ENCODE data around the gene GSTK1.
"Not testable (repeated sequence)": the region's sequence is repeated elsewhere in the genome, so short reads cannot be mapped to it uniquely, and the experiment has no call there.

GSTK1 gene

GRCh38 chr7:143263266-143264195 lies at the start of gene GSTK1:
Gene GSTK1, plus strand, starts transcription at chr7:143263441. Its CDS starts 73 bp downstream, at chr7:143263514.
- peak within 1 kb of the TSS; percentile 96 for H3K4me3 ChIP-seq (ENCODE audit: low read depth, low read length)
- peaks cover 3% of the 10 kb centered on the region; the same call in 1 of the 2 replicates for H3K36me3 ChIP-seq (ENCODE audit: insufficient read depth, low read length)
- no peaks in the 10 kb centered on the region for H3K27me3 ChIP-seq (ENCODE audit: insufficient read depth, low read length)
- peak within 1 kb of the TSS; percentile 25; the same call in 1 of the 2 replicates for H3K27ac ChIP-seq (ENCODE audit: low read depth, low read length)
- peaks cover 14% of the 10 kb centered on the region for H3K79me2 ChIP-seq (ENCODE audit: control insufficient read depth, insufficient read depth, low read length, unreplicated experiment)
- H3K4me1 ChIP-seq (ENCODE audit: control insufficient read depth, insufficient read depth, low read length, unreplicated experiment): peaks cover 15% of the 10 kb centered on the region
- H2AFZ ChIP-seq (ENCODE audit: low read length, unreplicated experiment): peak within 1 kb of the TSS; percentile 99

- H3K4me3 ChIP-seq (ENCODE audit: low read depth, low read length); H3K27ac ChIP-seq (ENCODE audit: low read depth, low read length); H3K79me2 ChIP-seq (ENCODE audit: control insufficient read depth, insufficient read depth, low read length, unreplicated experiment); H3K36me3 ChIP-seq (ENCODE audit: insufficient read depth, low read length); H3K27me3 ChIP-seq (ENCODE audit: insufficient read depth, low read length); H2AFZ ChIP-seq (ENCODE audit: low read length, unreplicated experiment): not testable (repeated sequence)
- H3K4me1 ChIP-seq (ENCODE audit: control insufficient read depth, insufficient read depth, low read length, unreplicated experiment): peaks cover 11% of the 10 kb centered on the region
Observed at GRCh38 chr7:143213478-143213877, 49.8 kb upstream of the GSTK1 start.

GRCh38 chr7:143214789-143215679 lies 48.2 kb upstream of the GSTK1 start:
- no peak overlapping the region for H2AFZ ChIP-seq (ENCODE audit: low read length, unreplicated experiment)
- peaks cover 11% of the 10 kb centered on the region for H3K4me1 ChIP-seq (ENCODE audit: control insufficient read depth, insufficient read depth, low read length, unreplicated experiment)
- H3K27me3 ChIP-seq (ENCODE audit: insufficient read depth, low read length): 0 out of 2 replicates have a peak, but pooled peaks cover 3% of the 10 kb centered on the region
- no peaks in the 10 kb centered on the region for H3K79me2 ChIP-seq (ENCODE audit: control insufficient read depth, insufficient read depth, low read length, unreplicated experiment)
- H3K27ac ChIP-seq (ENCODE audit: low read depth, low read length): no peak overlapping the region
- H3K36me3 ChIP-seq (ENCODE audit: insufficient read depth, low read length): no peaks in the 10 kb centered on the region
- no peak overlapping the region for H3K4me3 ChIP-seq (ENCODE audit: low read depth, low read length)

GRCh38 chr7:143216151-143216550 lies 47.1 kb upstream of the GSTK1 start:
- Histone ChIP-seq H3K4me3 (ENCODE audit: low read depth, low read length) (no peak overlapping the region), H3K27ac (ENCODE audit: low read depth, low read length) (peak overlapping the region; percentile 0; the same call in 1 of the 2 replicates), H3K4me1 (ENCODE audit: control insufficient read depth, insufficient read depth, low read length, unreplicated experiment) (peaks cover 11% of the 10 kb centered on the region), H3K27me3 (ENCODE audit: insufficient read depth, low read length) (peaks cover 3% of the 10 kb centered on the region; the same call in 1 of the 2 replicates), H2AFZ (ENCODE audit: low read length, unreplicated experiment) (no peak overlapping the region), H3K36me3 (ENCODE audit: insufficient read depth, low read length) (no peaks in the 10 kb centered on the region), H3K79me2 (ENCODE audit: control insufficient read depth, insufficient read depth, low read length, unreplicated experiment) (no peaks in the 10 kb centered on the region)

GRCh38 chr7:143216686-143217085 lies 46.6 kb upstream of the GSTK1 start:
- Histone ChIP-seq H3K4me3 (ENCODE audit: low read depth, low read length) (no peak overlapping the region), H3K4me1 (ENCODE audit: control insufficient read depth, insufficient read depth, low read length, unreplicated experiment) (peaks cover 11% of the 10 kb centered on the region), H2AFZ (ENCODE audit: low read length, unreplicated experiment) (no peak overlapping the region), H3K36me3 (ENCODE audit: insufficient read depth, low read length) (no peaks in the 10 kb centered on the region), H3K27ac (ENCODE audit: low read depth, low read length) (no peak overlapping the region), H3K79me2 (ENCODE audit: control insufficient read depth, insufficient read depth, low read length, unreplicated experiment) (no peaks in the 10 kb centered on the region), H3K27me3 (ENCODE audit: insufficient read depth, low read length) (peaks cover 6% of the 10 kb centered on the region)

- Histone ChIP-seq H3K36me3 (ENCODE audit: insufficient read depth, low read length) (no peaks in the 10 kb centered on the region), H3K27me3 (ENCODE audit: insufficient read depth, low read length) (peaks cover 17% of the 10 kb centered on the region), H3K79me2 (ENCODE audit: control insufficient read depth, insufficient read depth, low read length, unreplicated experiment) (no peaks in the 10 kb centered on the region), H3K4me1 (ENCODE audit: control insufficient read depth, insufficient read depth, low read length, unreplicated experiment) (peaks cover 11% of the 10 kb centered on the region), H3K4me3 (ENCODE audit: low read depth, low read length) (no peak overlapping the region), H3K27ac (ENCODE audit: low read depth, low read length) (no peak overlapping the region), H2AFZ (ENCODE audit: low read length, unreplicated experiment) (no peak overlapping the region)
Observed at GRCh38 chr7:143217806-143218205, 45.4 kb upstream of the GSTK1 start.

GRCh38 chr7:143221286-143221685 lies 42.0 kb upstream of the GSTK1 start:
- no peaks in the 10 kb centered on the region for H3K79me2 ChIP-seq (ENCODE audit: control insufficient read depth, insufficient read depth, low read length, unreplicated experiment)
- H2AFZ ChIP-seq (ENCODE audit: low read length, unreplicated experiment): no peak overlapping the region
- H3K27me3 ChIP-seq (ENCODE audit: insufficient read depth, low read length): peaks cover 31% of the 10 kb centered on the region
- no peak overlapping the region for H3K4me3 ChIP-seq (ENCODE audit: low read depth, low read length)
- no peaks in the 10 kb centered on the region for H3K36me3 ChIP-seq (ENCODE audit: insufficient read depth, low read length)
- peaks cover 3% of the 10 kb centered on the region for H3K4me1 ChIP-seq (ENCODE audit: control insufficient read depth, insufficient read depth, low read length, unreplicated experiment)
- H3K27ac ChIP-seq (ENCODE audit: low read depth, low read length): no peak overlapping the region

- Histone ChIP-seq H2AFZ (ENCODE audit: low read length, unreplicated experiment) (no peak within 1 kb of the TSS), H3K36me3 (ENCODE audit: insufficient read depth, low read length) (no peaks in the 10 kb centered on the region), H3K4me1 (ENCODE audit: control insufficient read depth, insufficient read depth, low read length, unreplicated experiment) (no peaks in the 10 kb centered on the region), H3K4me3 (ENCODE audit: low read depth, low read length) (no peak within 1 kb of the TSS), H3K27ac (ENCODE audit: low read depth, low read length) (no peak within 1 kb of the TSS), H3K79me2 (ENCODE audit: control insufficient read depth, insufficient read depth, low read length, unreplicated experiment) (no peaks in the 10 kb centered on the region), H3K27me3 (ENCODE audit: insufficient read depth, low read length) (peaks cover 31% of the 10 kb centered on the region)
Observed at GRCh38 chr7:143221737-143222136, 41.5 kb upstream of the GSTK1 start, which contains the start of gene TAS2R40. Gene TAS2R40, plus strand, starts transcription at chr7:143222037. Its CDS starts 42 bp downstream, at chr7:143222079.

GRCh38 chr7:143222782-143223181 lies 40.5 kb upstream of the GSTK1 start:
- H3K4me3 ChIP-seq (ENCODE audit: low read depth, low read length): no peak overlapping the region
- no peak overlapping the region for H2AFZ ChIP-seq (ENCODE audit: low read length, unreplicated experiment)
- H3K4me1 ChIP-seq (ENCODE audit: control insufficient read depth, insufficient read depth, low read length, unreplicated experiment): no peaks in the 10 kb centered on the region
- H3K79me2 ChIP-seq (ENCODE audit: control insufficient read depth, insufficient read depth, low read length, unreplicated experiment): no peaks in the 10 kb centered on the region
- no peaks in the 10 kb centered on the region for H3K36me3 ChIP-seq (ENCODE audit: insufficient read depth, low read length)
- H3K27ac ChIP-seq (ENCODE audit: low read depth, low read length): no peak overlapping the region
- H3K27me3 ChIP-seq (ENCODE audit: insufficient read depth, low read length): peaks cover 31% of the 10 kb centered on the region

GRCh38 chr7:143223784-143224183 lies 39.5 kb upstream of the GSTK1 start:
- H3K27me3 ChIP-seq (ENCODE audit: insufficient read depth, low read length): peaks cover 31% of the 10 kb centered on the region
- H2AFZ ChIP-seq (ENCODE audit: low read length, unreplicated experiment): no peak overlapping the region
- H3K27ac ChIP-seq (ENCODE audit: low read depth, low read length): no peak overlapping the region
- no peak overlapping the region for H3K4me3 ChIP-seq (ENCODE audit: low read depth, low read length)
- H3K79me2 ChIP-seq (ENCODE audit: control insufficient read depth, insufficient read depth, low read length, unreplicated experiment): no peaks in the 10 kb centered on the region
- H3K36me3 ChIP-seq (ENCODE audit: insufficient read depth, low read length): no peaks in the 10 kb centered on the region
- H3K4me1 ChIP-seq (ENCODE audit: control insufficient read depth, insufficient read depth, low read length, unreplicated experiment): peaks cover 1% of the 10 kb centered on the region

Data from ACC112 (cell line).